Left lobe of liver (tissue), 2 donors: ENCODE results near the gene PDXDC1. TPM values are rescaled to one million over a fixed set of nuclear protein-coding genes. Genes with fewer than 3 reads are reported as not detected.
"Not testable (repeated sequence)": the region's sequence is repeated elsewhere in the genome, so short reads cannot be mapped to it uniquely, and the experiment has no call there.

Source experiments
- ATAC-seq: fragments of 200-7000 bp; cut with Tn5 transposase; one replicate; pipeline ENCODE4 v1.9.1; 2020; ENCODE audit warnings: mild to moderate bottlenecking, moderate library complexity
- DNase-seq: peaks from one replicate; pipeline ENCODE4 v3.0.0-alpha.2; 2020; ENCODE audit warnings: low spot score
- total RNA-seq: library from RNA; stranded (reverse); gene quantifications from one replicate; pipeline ENCODE4 v1.2.1, GENCODE V29; 2021
- donor health status: DM: no; HTN: no; CAD: no; lungs with moderate emphysema.
- donor health status: DM: no; HTN: yes; CAD: no.

Gene PDXDC1
- total RNA-seq, 1 donor from 2014 or later: 117 TPM

- ATAC-seq, DNase-seq: not testable (repeated sequence)
Observed at GRCh38 chr16:15012941-15013340, 38.1 kb downstream of the PDXDC1 start.

- DNase-seq, ATAC-seq: not testable (repeated sequence)
Observed at GRCh38 chr16:15015671-15016070, 40.8 kb downstream of the PDXDC1 start.

- DNase-seq: not testable (repeated sequence)
- ATAC-seq: peak; percentile 8
Observed at GRCh38 chr16:15016354-15016753, 41.5 kb downstream of the PDXDC1 start.

- peak; percentile 75 for ATAC-seq
- DNase-seq: peak; percentile 71
Observed at GRCh38 chr16:15016951-15017580, 42.2 kb downstream of the PDXDC1 start.

GRCh38 chr16:15021429-15021828 lies 46.6 kb downstream of the PDXDC1 start:
- ATAC-seq, DNase-seq: not testable (repeated sequence)

DNA sequence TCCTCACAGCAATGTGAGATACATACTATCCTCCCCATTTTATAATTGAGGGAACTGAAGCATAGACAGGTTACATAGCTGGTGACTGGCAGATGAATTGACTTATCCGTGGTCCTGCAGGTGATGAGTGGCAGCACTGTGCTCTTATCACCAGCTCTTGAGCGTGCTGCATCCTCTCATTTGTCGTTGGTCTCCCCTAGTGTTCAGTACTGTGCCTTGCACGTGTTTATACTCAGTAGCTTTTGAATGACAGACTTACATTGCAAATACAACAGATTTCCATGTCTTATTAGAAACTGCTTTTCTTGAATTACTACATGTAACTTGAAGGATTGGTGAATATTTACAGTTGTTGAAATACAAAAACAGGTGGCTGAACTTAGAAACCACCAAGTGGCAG lies 47.4 kb downstream of the PDXDC1 start:
- peak; percentile 85 for ATAC-seq
- not testable (repeated sequence) for DNase-seq

DNA sequence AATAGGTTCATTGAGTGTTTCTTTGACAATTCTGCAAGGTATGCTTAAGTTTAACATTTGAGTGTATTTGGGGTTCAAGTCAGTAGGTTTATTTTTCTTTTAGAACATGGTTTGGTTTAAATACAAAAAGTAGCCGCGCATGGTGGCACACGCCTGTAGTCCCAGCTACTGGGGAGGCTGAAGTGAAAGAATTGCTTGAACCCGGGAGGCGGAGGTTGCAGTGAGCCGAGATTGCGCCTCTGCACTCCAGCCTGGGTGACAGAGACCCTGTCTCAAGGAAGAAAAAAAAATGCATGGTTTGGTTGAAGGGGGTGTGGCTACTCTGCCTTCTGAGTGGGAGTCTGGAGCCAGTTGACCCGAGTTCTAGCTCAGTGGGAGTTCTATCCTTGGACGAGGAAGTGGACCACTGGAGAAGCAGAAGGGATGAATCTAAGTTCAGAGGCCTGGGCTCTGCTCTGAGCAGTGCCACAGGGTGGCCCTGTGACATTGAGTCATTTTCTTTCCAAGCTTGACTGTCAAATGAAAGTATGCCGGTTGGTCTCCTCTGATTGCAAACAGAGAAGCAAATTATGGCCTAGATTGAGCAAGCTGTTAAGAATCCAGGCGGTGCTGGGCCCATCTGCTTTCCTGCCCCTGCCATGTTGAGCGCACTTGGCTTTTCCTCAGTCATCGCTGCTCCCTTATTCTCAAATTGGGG lies 48.7 kb downstream of the PDXDC1 start:
- not testable (repeated sequence) for ATAC-seq, DNase-seq

- not testable (repeated sequence) for DNase-seq, ATAC-seq
Observed at GRCh38 chr16:15024858-15025199, 50.0 kb downstream of the PDXDC1 start.

- not testable (repeated sequence) for DNase-seq
- peak; percentile 6 for ATAC-seq
Observed at GRCh38 chr16:15025234-15025951, 50.6 kb downstream of the PDXDC1 start.

DNA sequence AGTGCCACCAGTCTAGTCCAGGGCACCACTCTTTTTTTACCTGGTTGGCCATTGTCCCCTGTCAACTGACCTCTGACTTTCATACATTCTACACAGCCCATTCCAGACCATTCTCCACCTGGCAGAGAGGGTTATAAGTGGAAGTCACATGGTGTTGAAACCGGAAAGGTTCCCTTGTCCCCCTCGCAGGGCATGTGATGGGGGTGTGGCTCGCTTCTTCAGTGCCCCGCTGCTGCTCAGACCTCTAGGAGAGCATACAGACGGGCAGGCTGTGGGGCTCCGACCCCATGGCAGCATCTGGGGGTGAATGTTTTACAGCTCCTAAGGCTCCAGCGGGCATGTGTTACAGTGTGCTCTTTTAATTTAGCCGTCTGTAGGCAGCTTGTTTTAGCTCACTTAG lies 52.2 kb downstream of the PDXDC1 start:
- ATAC-seq, DNase-seq: not testable (repeated sequence)

GRCh38 chr16:15027503-15028344 lies 52.9 kb downstream of the PDXDC1 start:
- peak; percentile 4 for ATAC-seq
- not testable (repeated sequence) for DNase-seq

DNA sequence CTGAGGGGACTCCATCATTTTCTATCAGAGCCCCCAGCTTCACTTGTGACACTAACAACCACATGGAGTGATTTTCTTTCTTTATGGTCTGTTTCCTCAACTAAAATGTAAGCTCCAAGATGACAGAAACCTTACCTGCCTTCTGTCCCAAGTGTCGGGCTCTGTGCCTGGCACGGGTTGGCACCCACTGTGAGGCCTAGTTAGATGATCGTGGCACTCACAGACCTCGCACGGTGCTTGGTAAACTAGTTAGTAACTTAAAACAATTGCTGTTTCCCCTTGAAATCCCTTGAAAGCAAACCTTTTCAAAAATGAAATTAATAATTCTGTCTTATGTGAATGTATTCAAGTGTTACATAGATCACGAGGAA lies 53.5 kb downstream of the PDXDC1 start:
- not testable (repeated sequence) for ATAC-seq, DNase-seq

DNA sequence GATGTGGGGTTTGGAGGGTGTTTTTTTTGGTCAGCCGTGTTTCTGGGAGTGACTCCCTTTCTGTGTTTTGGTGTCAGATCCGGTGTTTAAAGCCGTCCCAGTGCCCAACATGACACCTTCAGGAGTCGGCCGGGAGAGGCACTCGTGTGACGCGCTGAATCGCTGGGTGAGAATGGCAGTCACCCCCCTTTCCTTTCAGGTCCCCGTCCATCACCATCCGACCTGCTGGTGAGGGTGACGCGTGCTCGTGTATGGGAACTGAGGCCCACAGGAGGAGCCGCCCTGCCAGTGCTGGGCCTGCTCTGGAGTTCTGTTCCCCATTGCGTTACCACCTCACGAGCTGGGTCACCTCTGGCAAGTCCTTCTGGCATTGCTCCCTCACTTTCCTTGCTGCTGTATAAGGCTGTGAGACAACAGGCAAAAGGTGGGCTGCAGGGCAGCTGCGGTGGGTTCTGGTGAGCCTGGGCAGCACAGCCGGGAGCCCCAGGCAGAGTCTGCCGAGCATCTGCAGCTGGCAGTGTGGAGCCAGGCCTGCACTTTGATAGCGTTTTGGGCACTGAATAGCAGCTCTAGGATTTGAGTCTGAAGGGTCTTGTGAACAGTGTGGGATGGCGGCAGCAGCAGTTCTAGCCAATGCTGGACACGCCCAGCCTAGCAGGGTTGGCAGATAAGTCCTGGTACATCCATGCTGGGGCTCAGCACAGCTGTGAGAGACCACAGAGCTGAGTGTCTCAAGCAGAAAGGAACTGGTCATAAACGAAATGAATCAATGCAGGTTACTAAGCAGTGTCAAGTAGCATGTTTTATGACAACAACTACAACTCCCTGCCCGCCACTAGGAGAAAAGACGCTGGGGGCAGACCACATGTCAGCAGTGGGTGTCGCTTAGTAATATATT lies 54.2 kb downstream of the PDXDC1 start:
- DNase-seq: peak; percentile 33
- ATAC-seq: not testable (repeated sequence)

- not testable (repeated sequence) for ATAC-seq
- peak; percentile 37 for DNase-seq
Observed at GRCh38 chr16:15029749-15030148, 54.9 kb downstream of the PDXDC1 start.

- no peak for DNase-seq
- ATAC-seq: no peak
Observed at GRCh38 chr16:15031179-15031578, 56.4 kb downstream of the PDXDC1 start.

- no peak for ATAC-seq
- DNase-seq: no peak
Observed at GRCh38 chr16:15031586-15031985, 56.8 kb downstream of the PDXDC1 start.

DNA sequence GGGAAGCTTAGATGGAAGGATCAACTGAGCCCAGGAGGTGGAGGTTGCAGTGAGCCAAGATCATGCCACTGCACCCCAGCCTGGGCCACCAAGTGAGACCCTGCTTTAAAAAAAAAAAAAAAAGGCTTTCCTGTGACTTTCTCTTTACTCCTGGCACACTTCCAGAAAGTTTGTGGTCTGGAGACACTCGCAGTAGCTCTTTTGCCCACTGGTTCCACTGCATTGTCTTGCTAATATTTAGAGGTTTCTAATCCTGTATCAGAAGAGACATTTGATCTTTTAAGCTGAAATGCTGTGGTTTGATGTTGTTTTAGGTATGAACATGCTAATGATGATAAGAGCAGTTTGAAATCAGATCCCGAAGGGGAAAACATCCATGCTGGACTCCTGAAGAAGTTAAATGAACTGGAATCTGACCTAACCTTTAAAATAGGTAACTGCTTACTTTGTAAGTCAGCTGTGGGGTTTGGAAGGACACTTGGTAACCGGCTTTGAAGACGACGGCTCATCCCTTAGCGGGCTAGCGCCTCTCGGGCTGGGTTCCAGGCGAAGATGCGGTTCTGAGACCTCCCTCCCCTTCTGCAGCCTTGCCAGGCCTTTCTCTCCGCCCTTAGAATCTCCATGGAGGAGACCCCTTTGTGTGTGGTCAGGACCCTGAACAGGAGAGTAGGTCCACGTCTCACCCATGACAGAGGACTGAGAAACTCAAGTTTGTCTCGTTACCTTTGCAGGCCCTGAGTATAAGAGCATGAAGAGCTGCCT lies 57.9 kb downstream of the PDXDC1 start:
- DNase-seq: no peak
- peak; percentile 25 for ATAC-seq

DNA sequence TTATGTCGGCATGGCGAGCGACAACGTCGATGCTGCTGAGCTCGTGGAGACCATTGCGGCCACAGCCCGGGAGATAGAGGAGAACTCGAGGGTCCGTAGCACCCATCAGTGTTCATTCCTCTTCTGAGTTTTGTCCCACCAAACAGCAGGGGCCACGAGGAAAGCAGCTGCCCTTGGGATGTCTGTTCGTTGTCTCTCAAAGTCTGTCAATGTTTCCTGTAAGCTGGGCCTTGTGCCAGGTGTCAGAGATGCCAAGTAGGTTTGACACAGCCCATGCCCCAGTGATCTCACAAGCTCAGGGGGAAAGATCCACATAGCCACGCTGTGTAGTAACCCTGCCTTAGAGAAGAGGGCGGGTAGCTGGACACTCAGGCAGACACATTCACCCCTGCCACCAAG lies 58.5 kb downstream of the PDXDC1 start:
- DNase-seq (peak; percentile 93), ATAC-seq (peak; percentile 84)
